ENCODE measurements around the gene ADIG. TPM values are rescaled to one million over a fixed set of nuclear protein-coding genes. Genes with fewer than 3 reads are reported as not detected.
A peak's percentile ranks its signal among the peaks of the same experiment; 100 is the strongest.

ADIG gene
- total RNA-seq, 1 donor from 2014 or later, result not detected

- Histone ChIP-seq H3K27me3 (ENCODE audit: low read depth) (peaks cover 24% of the 10 kb centered on the region), H3K4me1 (no peaks in the 10 kb centered on the region), H3K9me3 (replicated peaks) (peaks cover 7% of the 10 kb centered on the region), H3K27ac (replicated peaks) (no peak overlapping the region), H3K4me3 (no peak overlapping the region), H3K36me3 (no peaks in the 10 kb centered on the region)
- intact Hi-C loops (cut with micrococcal nuclease), result no loop called here
- no peak for DNase-seq
- no peak for TF ChIP-seq CTCF (IDR thresholded peaks at IDR 0.05; ENCODE audit: borderline replicate concordance)
Observed at GRCh38 chr20:38628580-38629470, 47.8 kb downstream of the ADIG start.

GRCh38 chr20:38629979-38630378 is 49.0 kb downstream of the ADIG start:
- intact Hi-C loops (cut with micrococcal nuclease), result no loop called here
- no peak for TF ChIP-seq CTCF (IDR thresholded peaks at IDR 0.05; ENCODE audit: borderline replicate concordance)

GRCh38 chr20:38630727-38631126 is 49.7 kb downstream of the ADIG start:
- Histone ChIP-seq H3K27me3 (ENCODE audit: low read depth) (peaks cover 36% of the 10 kb centered on the region), H3K36me3 (no peaks in the 10 kb centered on the region)

More at GRCh38 chr20:38629979-38630378, 49.0 kb downstream of the ADIG start:
- H3K27me3 ChIP-seq (ENCODE audit: low read depth), result peaks cover 30% of the 10 kb centered on the region
- H3K27ac ChIP-seq (replicated peaks), result no peak overlapping the region
- no peaks in the 10 kb centered on the region for H3K4me1 ChIP-seq
- H3K4me3 ChIP-seq, result no peak overlapping the region
- H3K36me3 ChIP-seq, result no peaks in the 10 kb centered on the region
- DNase-seq, result no peak
- H3K9me3 ChIP-seq (replicated peaks), result no peaks in the 10 kb centered on the region

GRCh38 chr20:38631155-38632022 is 50.4 kb downstream of the ADIG start:
- Histone ChIP-seq H3K9me3 (replicated peaks) (no peaks in the 10 kb centered on the region), H3K27ac (replicated peaks) (no peak overlapping the region), H3K27me3 (ENCODE audit: low read depth) (peaks cover 43% of the 10 kb centered on the region), H3K36me3 (no peaks in the 10 kb centered on the region), H3K4me1 (no peaks in the 10 kb centered on the region), H3K4me3 (no peak overlapping the region)
- DNase-seq, result no peak
- no peak for TF ChIP-seq CTCF (IDR thresholded peaks at IDR 0.05; ENCODE audit: borderline replicate concordance)
- intact Hi-C loops (cut with micrococcal nuclease), result no loop called here

More at GRCh38 chr20:38630727-38631126, 49.7 kb downstream of the ADIG start:
- intact Hi-C loops (cut with micrococcal nuclease), result no loop called here
- TF ChIP-seq CTCF (IDR thresholded peaks at IDR 0.05; ENCODE audit: borderline replicate concordance), result no peak
- Histone ChIP-seq H3K27ac (replicated peaks) (no peak overlapping the region), H3K4me3 (no peak overlapping the region), H3K4me1 (no peaks in the 10 kb centered on the region), H3K9me3 (replicated peaks) (no peaks in the 10 kb centered on the region)
- no peak for DNase-seq

GRCh38 chr20:38633577-38634093 is 52.6 kb downstream of the ADIG start:
- H3K4me3 ChIP-seq, result no peak overlapping the region
- H3K27me3 ChIP-seq (ENCODE audit: low read depth), result peaks cover 35% of the 10 kb centered on the region
- intact Hi-C loops (cut with micrococcal nuclease), result no loop called here
- no peaks in the 10 kb centered on the region for H3K9me3 ChIP-seq (replicated peaks)
- H3K36me3 ChIP-seq, result no peaks in the 10 kb centered on the region
- peak; percentile 90 for TF ChIP-seq CTCF (IDR thresholded peaks at IDR 0.05; ENCODE audit: borderline replicate concordance)
- no peak for DNase-seq
- no peak overlapping the region for H3K27ac ChIP-seq (replicated peaks)
- H3K4me1 ChIP-seq, result no peaks in the 10 kb centered on the region

Measured in left ventricle myocardium inferior (tissue), 1 donor.